NT2/D1 (cell line): ENCODE data around the gene KCTD10.

Experiments used
- DNase-seq: peaks from one replicate; pipeline ENCODE4 v3.0.0-alpha.2; 2011; ENCODE audit warnings: low read depth, low spot score
- H3K27me3 ChIP-seq: 2 replicates; pipeline ENCODE4 v1.6.0; 2011; ENCODE audit warnings: mild to moderate bottlenecking; ENCODE audit not compliant: insufficient read length, insufficient read depth
- H3K36me3 ChIP-seq: 2 replicates; pipeline ENCODE4 v1.6.1; 2011; ENCODE audit warnings: mild to moderate bottlenecking, low read length, mixed read lengths; ENCODE audit not compliant: insufficient read depth, insufficient read length
- H3K4me1 ChIP-seq: 2 replicates; pipeline ENCODE4 v1.5.1; 2011; ENCODE audit not compliant: insufficient read depth, insufficient read length
- H3K4me3 ChIP-seq: 2 replicates; pipeline ENCODE4 v1.5.1; 2011; ENCODE audit warnings: low read depth; ENCODE audit not compliant: insufficient read length
- H3K9ac ChIP-seq: 2 replicates; pipeline ENCODE4 v1.6.0; 2011; ENCODE audit warnings: low read depth; ENCODE audit not compliant: insufficient read length
- H3K9me3 ChIP-seq: 2 replicates; pipeline ENCODE4 v1.5.1; 2011; ENCODE audit warnings: mild to moderate bottlenecking, low read length; ENCODE audit not compliant: insufficient read depth
- SUZ12 ChIP-seq: IDR thresholded peaks from 2 replicates; pipeline ENCODE4 v1.6.1; 2011; ENCODE audit not compliant: insufficient read length, insufficient read depth; ENCODE audit errors: extremely low read depth
- YY1 ChIP-seq: IDR thresholded peaks from 2 replicates; pipeline ENCODE4 v1.6.1; 2011; ENCODE audit not compliant: insufficient read length, insufficient read depth
- ZNF274 ChIP-seq: IDR thresholded peaks from 2 replicates; pipeline ENCODE4 v1.6.1; 2011; ENCODE audit warnings: mild to moderate bottlenecking, low read depth, low read length

KCTD10 gene

GRCh38 chr12:109477185-109477962, at the start of gene KCTD10, which contains the start of gene UBE3B:
Gene KCTD10 (minus strand): TSS chr12:109477300. CDS start chr12:109477262, 38 bp downstream.
Gene UBE3B (plus strand): TSS chr12:109477634. CDS start chr12:109483552, 5,918 bp downstream.
- H3K9me3 ChIP-seq, result no peaks in the 10 kb centered on the region
- peaks cover 58% of the 10 kb centered on the region for H3K36me3 ChIP-seq
- peak within 1 kb of the TSS; percentile 94 for H3K9ac ChIP-seq
- no peaks in the 10 kb centered on the region for H3K27me3 ChIP-seq
- peak; percentile 85 for DNase-seq
- TF ChIP-seq ZNF274 (no peak), SUZ12 (no peak), YY1 (peak; percentile 95)
- no peaks in the 10 kb centered on the region for H3K4me1 ChIP-seq
- peak within 1 kb of the TSS; percentile 82 for H3K4me3 ChIP-seq

- Histone ChIP-seq H3K36me3 (peaks cover 83% of the 10 kb centered on the region), H3K27me3 (no peaks in the 10 kb centered on the region), H3K4me3 (no peak overlapping the region), H3K9me3 (no peaks in the 10 kb centered on the region), H3K9ac (no peak overlapping the region), H3K4me1 (no peaks in the 10 kb centered on the region)
- DNase-seq, result no peak
- TF ChIP-seq ZNF274, result no peak
- TF ChIP-seq SUZ12, result no peak
- TF ChIP-seq YY1, result no peak
These were observed 48.1 kb upstream of the KCTD10 start for GRCh38 chr12:109525279-109525585.

- H3K9ac ChIP-seq, result no peak overlapping the region
- no peak for DNase-seq
- no peak for TF ChIP-seq ZNF274
These were observed 47.6 kb upstream of the KCTD10 start for GRCh38 chr12:109524466-109525278.

GRCh38 chr12:109523504-109523903, 46.4 kb upstream of the KCTD10 start:
- Histone ChIP-seq H3K4me3 (no peak overlapping the region), H3K4me1 (peaks cover 4% of the 10 kb centered on the region), H3K9me3 (no peaks in the 10 kb centered on the region), H3K27me3 (no peaks in the 10 kb centered on the region), H3K36me3 (peaks cover 93% of the 10 kb centered on the region), H3K9ac (no peak overlapping the region)
- DNase-seq, result no peak
- TF ChIP-seq ZNF274, result no peak
- no peak for TF ChIP-seq YY1
- TF ChIP-seq SUZ12, result no peak

More at GRCh38 chr12:109524466-109525278, 47.6 kb upstream of the KCTD10 start:
- H3K9me3 ChIP-seq, result no peaks in the 10 kb centered on the region
- no peak overlapping the region for H3K4me3 ChIP-seq
- peaks cover 83% of the 10 kb centered on the region for H3K36me3 ChIP-seq
- H3K4me1 ChIP-seq, result no peaks in the 10 kb centered on the region
- H3K27me3 ChIP-seq, result no peaks in the 10 kb centered on the region

GRCh38 chr12:109523071-109523470, 46.0 kb upstream of the KCTD10 start:
- H3K4me3 ChIP-seq, result no peak overlapping the region

GRCh38 chr12:109521831-109522230, 44.7 kb upstream of the KCTD10 start:
- H3K4me1 ChIP-seq, result peaks cover 4% of the 10 kb centered on the region
- TF ChIP-seq ZNF274 (no peak), YY1 (no peak), SUZ12 (no peak)
- no peak for DNase-seq
- H3K4me3 ChIP-seq, result no peak overlapping the region
- H3K27me3 ChIP-seq, result no peaks in the 10 kb centered on the region
- H3K9ac ChIP-seq, result no peak overlapping the region
- H3K9me3 ChIP-seq, result no peaks in the 10 kb centered on the region
- peaks cover 95% of the 10 kb centered on the region for H3K36me3 ChIP-seq

More at GRCh38 chr12:109523071-109523470, 46.0 kb upstream of the KCTD10 start:
- no peak for DNase-seq
- TF ChIP-seq YY1, result no peak
- TF ChIP-seq SUZ12, result no peak
- no peak for TF ChIP-seq ZNF274
- Histone ChIP-seq H3K36me3 (peaks cover 94% of the 10 kb centered on the region), H3K27me3 (no peaks in the 10 kb centered on the region), H3K9me3 (no peaks in the 10 kb centered on the region), H3K9ac (no peak overlapping the region), H3K4me1 (peaks cover 4% of the 10 kb centered on the region)

GRCh38 chr12:109519787-109520186, 42.7 kb upstream of the KCTD10 start:
- peaks cover 86% of the 10 kb centered on the region for H3K36me3 ChIP-seq
- H3K27me3 ChIP-seq, result no peaks in the 10 kb centered on the region
- no peak for TF ChIP-seq YY1
- no peak for TF ChIP-seq SUZ12
- TF ChIP-seq ZNF274, result no peak
- no peaks in the 10 kb centered on the region for H3K9me3 ChIP-seq
- no peak for DNase-seq
- H3K9ac ChIP-seq, result no peak overlapping the region
- peaks cover 4% of the 10 kb centered on the region for H3K4me1 ChIP-seq
- no peak overlapping the region for H3K4me3 ChIP-seq
